Loucy (cell line): Measurements from ENCODE around the gene LHPP.
A peak's percentile ranks its signal among the peaks of the same experiment; 100 is the strongest.

Experiments
- H2AFZ ChIP-seq: fragments of 200-600 bp; sonication (generic); 2 replicates; pipeline ENCODE4 v1.6.0; 2016; ENCODE audit warnings: antibody characterized with exemption, mild to moderate bottlenecking, low read length, moderate library complexity
- H3F3A ChIP-seq: fragments of 200-600 bp; 2 replicates; pipeline ENCODE4 v1.6.0; 2016; ENCODE audit warnings: antibody characterized with exemption, low read depth, mild to moderate bottlenecking
- H3K27me3 ChIP-seq: fragments of 200-600 bp; sonication (generic); 2 replicates; pipeline ENCODE4 v1.6.1; 2014; ENCODE audit warnings: low read length, mild to moderate bottlenecking; ENCODE audit not compliant: insufficient read depth, poor library complexity, severe bottlenecking
- H3K36me3 ChIP-seq: fragments of 200-600 bp; sonication (generic); 2 replicates; pipeline ENCODE4 v1.6.1; 2016; ENCODE audit warnings: low read length; ENCODE audit not compliant: insufficient read depth
- H3K4me1 ChIP-seq: fragments of 200-600 bp; sonication (generic); 2 replicates; pipeline ENCODE4 v1.5.1; 2014; ENCODE audit warnings: low read length, mild to moderate bottlenecking; ENCODE audit not compliant: insufficient read depth, poor library complexity, severe bottlenecking
- H3K4me2 ChIP-seq: fragments of 200-600 bp; sonication (generic); 2 replicates; pipeline ENCODE4 v1.6.0; 2014; ENCODE audit warnings: antibody characterized with exemption, low read length, low read depth, mild to moderate bottlenecking; ENCODE audit not compliant: poor library complexity, severe bottlenecking
- H3K4me3 ChIP-seq: fragments of 200-600 bp; sonication (generic); 2 replicates; pipeline ENCODE4 v1.5.1; 2014; ENCODE audit warnings: low read length, mild to moderate bottlenecking, mixed read lengths; ENCODE audit not compliant: poor library complexity, severe bottlenecking
- H3K79me2 ChIP-seq: fragments of 200-600 bp; sonication (generic); 2 replicates; pipeline ENCODE4 v1.6.1; 2014; ENCODE audit warnings: low read length; ENCODE audit not compliant: insufficient read depth
- H3K9ac ChIP-seq: fragments of 200-600 bp; sonication (generic); 2 replicates; pipeline ENCODE4 v1.6.0; 2014; ENCODE audit warnings: mild to moderate bottlenecking, low read depth, low read length, moderate library complexity; ENCODE audit not compliant: poor library complexity, severe bottlenecking
- H3K9me2 ChIP-seq: fragments of 200-600 bp; sonication (generic); replicated peaks from 2 replicates; pipeline ENCODE4 v1.6.1; 2016; ENCODE audit warnings: low read depth, low read length, mixed read lengths
- H3K9me3 ChIP-seq: fragments of 200-600 bp; sonication (generic); 2 replicates; pipeline ENCODE4 v1.6.1; 2014; ENCODE audit warnings: mild to moderate bottlenecking, antibody characterized with exemption, low read length, low read depth; ENCODE audit not compliant: insufficient read depth
- H4K20me1 ChIP-seq: fragments of 200-600 bp; sonication (generic); 2 replicates; pipeline ENCODE4 v1.6.0; 2014; ENCODE audit warnings: antibody characterized with exemption, low read length, mild to moderate bottlenecking; ENCODE audit not compliant: insufficient read depth, poor library complexity, severe bottlenecking
- EZH2phosphoT487 ChIP-seq: fragments of 200-600 bp; IDR thresholded peaks from 2 replicates; pipeline ENCODE4 v1.6.1; 2018; ENCODE audit warnings: antibody characterized with exemption, mild to moderate bottlenecking, moderate library complexity, borderline replicate concordance
- TF ChIP-seq, protein P1 (sequence below): fragments of 200-600 bp; sonication (generic); conservative IDR thresholded peaks from 2 replicates; pipeline ENCODE4 v1.5.1; 2014; ENCODE audit warnings: mild to moderate bottlenecking, antibody characterized with exemption, low read length

Gene LHPP

DNA sequence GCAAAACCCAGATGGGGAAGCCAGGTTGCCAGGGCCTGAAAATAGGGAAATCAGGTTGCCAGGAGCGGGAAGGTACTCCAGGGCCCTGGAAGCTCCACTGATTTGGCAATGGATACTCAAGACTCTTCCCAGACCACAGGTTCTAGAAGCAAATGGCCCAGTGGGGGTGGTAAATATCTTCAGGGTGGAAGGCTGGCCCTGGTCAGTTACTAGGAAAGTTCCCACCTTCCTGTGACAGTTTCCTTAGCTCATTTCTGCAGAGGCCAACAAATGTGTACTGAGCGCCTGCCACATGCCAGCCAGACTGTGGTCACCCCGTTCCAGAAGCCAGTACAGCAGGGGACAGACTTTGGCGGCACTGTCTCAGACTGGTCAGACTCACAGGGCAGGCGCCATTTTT is 168.9 kb downstream of the LHPP start:
- peaks cover 10% of the 10 kb centered on the region for H3K4me1 ChIP-seq

GRCh38 chr10:124632064-124632531 is 170.5 kb downstream of the LHPP start:
- Histone ChIP-seq H3K27me3 (no peaks in the 10 kb centered on the region), H4K20me1 (peaks cover 13% of the 10 kb centered on the region), H3K9ac (no peak overlapping the region), H3K4me1 (peaks cover 10% of the 10 kb centered on the region), H3K9me3 (no peaks in the 10 kb centered on the region), H3K4me3 (no peak overlapping the region), H3F3A (no peaks in the 10 kb centered on the region), H2AFZ (no peak overlapping the region), H3K4me2 (no peak overlapping the region), H3K9me2 (no peaks in the 10 kb centered on the region), H3K36me3 (peaks cover 9% of the 10 kb centered on the region; the same call in 1 of the 2 replicates), H3K79me2 (peaks cover 52% of the 10 kb centered on the region; the same call in 1 of the 2 replicates)
- TF ChIP-seq, protein P1, sequence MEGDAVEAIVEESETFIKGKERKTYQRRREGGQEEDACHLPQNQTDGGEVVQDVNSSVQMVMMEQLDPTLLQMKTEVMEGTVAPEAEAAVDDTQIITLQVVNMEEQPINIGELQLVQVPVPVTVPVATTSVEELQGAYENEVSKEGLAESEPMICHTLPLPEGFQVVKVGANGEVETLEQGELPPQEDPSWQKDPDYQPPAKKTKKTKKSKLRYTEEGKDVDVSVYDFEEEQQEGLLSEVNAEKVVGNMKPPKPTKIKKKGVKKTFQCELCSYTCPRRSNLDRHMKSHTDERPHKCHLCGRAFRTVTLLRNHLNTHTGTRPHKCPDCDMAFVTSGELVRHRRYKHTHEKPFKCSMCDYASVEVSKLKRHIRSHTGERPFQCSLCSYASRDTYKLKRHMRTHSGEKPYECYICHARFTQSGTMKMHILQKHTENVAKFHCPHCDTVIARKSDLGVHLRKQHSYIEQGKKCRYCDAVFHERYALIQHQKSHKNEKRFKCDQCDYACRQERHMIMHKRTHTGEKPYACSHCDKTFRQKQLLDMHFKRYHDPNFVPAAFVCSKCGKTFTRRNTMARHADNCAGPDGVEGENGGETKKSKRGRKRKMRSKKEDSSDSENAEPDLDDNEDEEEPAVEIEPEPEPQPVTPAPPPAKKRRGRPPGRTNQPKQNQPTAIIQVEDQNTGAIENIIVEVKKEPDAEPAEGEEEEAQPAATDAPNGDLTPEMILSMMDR, result peak; percentile 48
- TF ChIP-seq EZH2phosphoT487, result no peak

More for the DNA sequence above, 168.9 kb downstream of the LHPP start:
- peaks cover 60% of the 10 kb centered on the region; the same call in 1 of the 2 replicates for H3K79me2 ChIP-seq
- H3K4me2 ChIP-seq, result no peak overlapping the region
- no peak for TF ChIP-seq EZH2phosphoT487
- TF ChIP-seq, protein P1, result no peak
- H3K9me3 ChIP-seq, result no peaks in the 10 kb centered on the region
- peaks cover 9% of the 10 kb centered on the region; the same call in 1 of the 2 replicates for H3K36me3 ChIP-seq
- H3F3A ChIP-seq, result no peaks in the 10 kb centered on the region
- H2AFZ ChIP-seq, result no peak overlapping the region
- H3K9ac ChIP-seq, result no peak overlapping the region
- no peaks in the 10 kb centered on the region for H3K9me2 ChIP-seq
- H4K20me1 ChIP-seq, result peaks cover 13% of the 10 kb centered on the region
- no peak overlapping the region for H3K4me3 ChIP-seq
- no peaks in the 10 kb centered on the region for H3K27me3 ChIP-seq

DNA sequence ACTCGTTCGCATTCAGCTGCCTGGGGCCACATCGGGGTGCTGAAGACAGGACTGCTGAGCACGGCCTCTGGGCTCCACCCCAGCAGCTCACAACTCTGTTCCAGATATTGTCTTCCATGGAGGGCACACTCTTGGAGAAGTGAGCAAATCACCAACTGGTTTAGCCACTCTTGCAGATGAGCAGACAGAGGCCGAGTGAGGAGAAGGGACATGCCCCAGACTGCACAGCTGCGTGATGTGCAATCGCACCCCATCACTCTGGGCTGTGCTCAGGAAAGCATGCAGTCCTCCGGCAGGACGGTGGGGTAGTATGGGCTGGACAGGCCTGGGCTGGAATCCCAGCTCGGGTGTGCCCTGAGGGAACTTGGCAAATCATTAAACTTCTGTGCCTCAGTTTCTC is 170.9 kb downstream of the LHPP start:
- Histone ChIP-seq H3K4me1 (peaks cover 10% of the 10 kb centered on the region), H3K27me3 (no peaks in the 10 kb centered on the region), H2AFZ (no peak overlapping the region), H4K20me1 (peaks cover 15% of the 10 kb centered on the region), H3K9me3 (no peaks in the 10 kb centered on the region), H3K79me2 (peaks cover 56% of the 10 kb centered on the region; the same call in 1 of the 2 replicates), H3K4me3 (no peak overlapping the region), H3K9ac (no peak overlapping the region), H3K9me2 (no peaks in the 10 kb centered on the region), H3F3A (no peaks in the 10 kb centered on the region), H3K4me2 (no peak overlapping the region), H3K36me3 (peaks cover 9% of the 10 kb centered on the region; the same call in 1 of the 2 replicates)
- TF ChIP-seq EZH2phosphoT487, result no peak
- TF ChIP-seq, protein P1, result no peak
